Stomach (tissue), 4 donors: ENCODE data around the gene OR11A1.
"Not testable (repeated sequence)": the region's sequence is repeated elsewhere in the genome, so short reads cannot be mapped to it uniquely, and the experiment has no call there.

ENCODE experiments used
- CTCF ChIP-seq, 7 experiments: fragments of 450-650 bp in 4 of 7; fragments of 200-600 bp in 3 of 7; sonication (generic) in 3 of 7; IDR thresholded peaks; one replicate each; pipeline ENCODE4 v1.5.1; 2016 to 2019; ENCODE audit warnings: antibody characterized with exemption in 7 of 7, control low read depth in 2 of 7, mild to moderate bottlenecking in 1 of 7
- POLR2AphosphoS5 ChIP-seq, 3 donors: sonication (generic); formaldehyde crosslinking; IDR thresholded peaks; one replicate each; pipeline ENCODE4 v1.6.1; 2016; ENCODE audit warnings: antibody characterized with exemption in 3 of 3

DNA sequence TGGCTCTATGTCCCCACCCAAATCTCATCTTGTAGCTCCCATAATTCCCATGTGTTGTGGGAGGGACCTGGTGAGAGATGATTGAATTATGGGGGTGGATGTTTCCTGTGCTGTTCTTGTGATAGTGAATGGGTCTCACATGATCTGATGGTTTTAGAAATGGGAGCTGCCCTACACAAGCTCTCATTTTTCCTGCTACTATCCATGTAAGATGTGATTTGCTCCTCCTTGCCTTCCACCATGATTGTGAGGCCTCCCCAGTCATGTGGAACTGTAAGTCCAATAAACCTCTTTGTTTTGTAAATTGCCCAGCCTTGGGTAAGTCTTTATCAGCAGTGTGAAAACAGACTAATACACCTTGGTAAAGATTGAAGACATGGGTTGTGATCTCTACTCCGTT lies 12.8 kb downstream of the OR11A1 start:
- not testable (repeated sequence) for TF ChIP-seq POLR2AphosphoS5, CTCF (IDR thresholded peaks at IDR 0.05)
